NCI-H2227 (cell line): ENCODE results near the gene SCN7A.

Experiments used
- DNase-seq: peaks from one replicate; lab custom pipeline; 2025; ENCODE audit not compliant: unreplicated experiment; lab: John Stamatoyannopoulos, UW

SCN7A gene

DNA sequence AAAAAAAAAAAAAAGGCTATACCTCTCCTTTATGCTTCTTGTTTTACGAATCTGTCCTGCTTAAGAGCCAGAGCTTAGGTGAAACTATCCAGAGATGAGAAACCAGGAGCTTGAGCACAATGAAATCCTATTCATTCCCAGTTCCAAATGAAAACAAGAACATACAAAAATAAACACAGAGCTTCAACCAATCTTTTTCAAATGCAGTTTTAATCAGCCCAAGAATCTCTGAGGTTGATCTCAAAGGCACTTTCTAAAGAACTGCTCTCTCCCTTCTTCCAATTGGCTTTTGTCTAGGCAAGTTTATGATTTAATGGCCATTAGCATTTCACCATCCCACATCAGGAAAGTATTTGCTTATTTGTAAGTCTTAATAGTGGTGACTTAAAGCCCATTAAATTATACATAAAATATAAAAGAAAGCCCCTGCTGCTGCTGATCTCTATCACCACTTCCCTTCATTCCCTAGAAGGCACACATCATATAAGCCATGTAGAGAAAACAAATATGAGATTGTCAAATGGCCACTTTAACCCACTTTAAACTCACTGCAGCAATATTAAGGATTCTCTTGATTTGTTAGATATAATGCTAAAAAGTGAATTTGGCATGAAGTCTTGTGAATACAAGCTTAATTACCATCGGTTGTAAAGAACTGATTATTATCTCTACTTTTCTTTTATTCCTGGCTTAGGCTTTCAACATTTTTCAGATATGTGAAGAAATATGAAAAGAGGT is 89.0 kb downstream of the SCN7A start:
- DNase-seq = no peak

DNA sequence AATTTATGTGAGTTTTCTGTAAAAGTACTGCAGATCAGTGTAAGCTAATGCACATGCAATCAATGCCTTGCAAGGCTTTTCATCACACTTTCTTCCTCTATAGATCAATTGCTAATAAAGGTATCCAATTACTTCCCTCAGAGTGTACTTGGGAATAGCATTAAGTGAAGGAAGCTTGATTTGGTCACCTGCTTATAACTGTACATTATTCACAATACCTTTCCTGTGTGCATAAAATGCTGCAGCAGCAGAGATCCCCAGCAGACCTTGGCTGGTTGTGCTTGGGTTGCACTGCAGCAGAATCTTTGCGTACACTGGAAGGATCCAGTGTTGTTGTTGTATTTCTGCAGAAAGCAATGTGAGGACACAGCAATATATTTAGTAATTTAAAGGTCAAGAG is 99.8 kb downstream of the SCN7A start:
- no peak for DNase-seq

- no peak for DNase-seq
These were observed 101.0 kb downstream of the SCN7A start for GRCh38 chr2:166393008-166393407.

DNA sequence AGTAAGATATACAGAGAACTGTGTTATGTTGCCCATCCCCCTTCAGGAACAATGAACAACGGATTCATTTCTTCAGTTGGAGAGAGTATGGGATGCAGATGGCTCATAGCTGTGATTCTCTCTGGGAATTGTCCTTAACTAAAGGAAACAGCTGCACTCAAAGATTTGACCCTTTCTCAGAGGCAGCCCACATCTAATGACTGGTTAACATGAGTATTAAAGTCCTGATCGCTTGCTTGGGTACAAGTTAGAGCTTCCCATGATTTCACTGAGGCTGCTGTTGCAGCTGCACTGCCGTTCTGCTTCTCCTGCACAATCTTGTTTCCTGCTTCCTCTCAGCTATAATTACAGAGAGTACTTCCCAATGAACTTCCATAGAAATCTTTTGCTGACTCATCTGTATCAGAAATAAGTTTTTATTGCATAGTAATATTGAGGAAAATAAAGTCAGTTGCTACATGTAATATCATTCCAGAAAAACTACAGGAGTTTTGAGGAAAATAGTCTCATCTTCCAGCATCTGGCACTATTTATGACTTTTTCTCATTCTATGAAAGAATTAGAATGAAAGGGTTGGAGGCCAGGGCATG is 105.5 kb downstream of the SCN7A start:
- peak; percentile 72 for DNase-seq

DNA sequence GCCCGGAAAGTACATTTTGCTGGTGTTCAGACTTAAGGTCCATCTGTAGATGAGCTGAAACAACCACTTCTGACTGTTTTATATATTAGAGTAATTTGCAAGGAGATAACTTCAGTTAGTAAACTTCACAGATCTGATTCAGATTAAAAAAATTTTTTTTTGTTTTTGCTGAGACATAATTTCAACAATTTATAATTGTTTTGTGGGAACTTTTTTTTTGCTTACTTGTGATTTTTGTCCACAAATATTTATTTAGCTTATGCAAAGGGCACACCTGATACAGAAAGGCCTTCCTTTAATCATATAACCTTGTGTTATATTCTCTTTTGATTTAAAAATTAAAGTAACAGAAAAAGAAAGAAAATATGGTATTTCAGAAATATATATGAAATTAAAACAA is 108.7 kb downstream of the SCN7A start:
- DNase-seq = no peak

GRCh38 chr2:166384774-166385173 is 109.3 kb downstream of the SCN7A start:
- DNase-seq = peak; percentile 69

- no peak for DNase-seq
These were observed 111.6 kb downstream of the SCN7A start for GRCh38 chr2:166382448-166382847.

DNA sequence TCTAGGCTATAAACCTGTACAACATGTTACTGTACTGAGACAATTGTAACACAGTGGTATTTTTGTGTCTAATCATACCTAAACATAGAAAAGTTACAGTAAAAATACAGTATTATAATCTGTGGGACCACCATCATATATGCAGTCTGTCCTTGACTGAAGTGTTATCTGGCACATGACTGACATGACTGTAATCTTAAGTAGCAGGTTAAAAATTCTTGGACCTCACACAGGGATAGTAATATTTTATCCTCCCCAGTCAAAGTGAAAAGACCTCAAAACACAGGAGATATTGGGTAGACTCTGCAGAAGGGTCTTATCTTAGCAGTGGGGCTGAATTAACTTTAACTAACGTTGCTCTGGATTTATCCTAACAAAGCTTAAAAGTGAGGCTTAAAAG is 113.4 kb downstream of the SCN7A start:
- DNase-seq = no peak

DNA sequence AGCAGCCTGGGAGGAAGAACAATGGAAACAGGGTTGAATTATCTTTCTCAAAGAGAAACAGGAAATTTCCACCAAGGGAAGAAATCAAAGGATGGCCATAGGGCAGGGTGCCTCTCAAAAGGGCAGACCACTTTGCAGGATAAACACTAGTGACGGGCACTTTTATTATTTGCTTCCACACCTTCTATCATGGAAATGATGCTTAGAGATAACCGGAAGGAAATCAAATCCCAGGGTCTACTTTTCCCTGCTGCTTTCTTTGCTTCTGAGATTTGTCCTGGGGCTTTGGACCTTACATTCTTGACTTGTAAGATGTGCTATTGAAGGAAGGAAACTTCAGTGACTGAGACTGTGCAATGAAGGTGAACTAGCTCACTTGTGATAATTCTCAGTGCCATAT is 117.2 kb downstream of the SCN7A start:
- no peak for DNase-seq

- DNase-seq = peak; percentile 64
These were observed 117.6 kb downstream of the SCN7A start for GRCh38 chr2:166376488-166376828.

DNA sequence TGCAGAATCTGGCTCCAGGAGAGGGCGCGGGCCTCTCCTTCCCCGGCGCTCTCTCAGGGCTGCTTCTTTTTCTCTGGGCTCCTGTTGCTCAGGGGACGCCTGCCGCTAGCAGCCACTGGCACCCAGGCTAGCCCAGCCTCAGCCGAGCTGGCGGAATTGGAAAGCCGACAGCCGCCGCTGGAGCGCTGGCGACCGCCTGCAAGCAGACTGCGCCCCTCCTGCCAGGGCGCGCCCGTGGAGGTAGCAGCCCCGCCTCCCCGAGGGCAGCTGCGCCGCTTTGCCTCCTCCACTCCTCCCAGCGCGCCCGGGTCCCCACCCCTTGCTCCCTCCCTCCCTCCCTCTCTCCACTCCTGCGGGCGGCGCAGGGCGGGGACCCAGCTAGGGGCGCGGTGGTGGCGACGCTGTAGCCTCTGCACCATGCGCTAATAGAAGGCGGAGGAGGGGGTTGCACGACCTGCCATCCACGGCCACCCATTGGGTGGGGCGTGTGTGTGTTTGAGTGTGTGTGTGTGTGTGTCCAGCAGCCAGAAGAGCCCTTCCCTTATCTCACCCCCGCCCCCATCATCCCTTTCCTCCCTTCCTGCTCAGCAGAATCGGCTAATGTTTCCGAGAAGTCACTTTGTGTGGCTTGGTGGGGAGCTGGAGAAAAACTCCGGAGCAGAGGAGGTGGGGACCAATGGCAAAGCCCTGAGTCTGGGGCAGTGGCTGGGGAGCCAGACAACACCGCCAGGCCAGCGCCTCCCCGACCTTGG is 118.1 kb downstream of the SCN7A start, which contains the start of gene SCN9A:
SCN9A (minus strand) TSS at position 209 of the 752 bp plus-strand sequence. CDS start 64,188 bp downstream, outside the sequence.
- peak; percentile 98 for DNase-seq

DNA sequence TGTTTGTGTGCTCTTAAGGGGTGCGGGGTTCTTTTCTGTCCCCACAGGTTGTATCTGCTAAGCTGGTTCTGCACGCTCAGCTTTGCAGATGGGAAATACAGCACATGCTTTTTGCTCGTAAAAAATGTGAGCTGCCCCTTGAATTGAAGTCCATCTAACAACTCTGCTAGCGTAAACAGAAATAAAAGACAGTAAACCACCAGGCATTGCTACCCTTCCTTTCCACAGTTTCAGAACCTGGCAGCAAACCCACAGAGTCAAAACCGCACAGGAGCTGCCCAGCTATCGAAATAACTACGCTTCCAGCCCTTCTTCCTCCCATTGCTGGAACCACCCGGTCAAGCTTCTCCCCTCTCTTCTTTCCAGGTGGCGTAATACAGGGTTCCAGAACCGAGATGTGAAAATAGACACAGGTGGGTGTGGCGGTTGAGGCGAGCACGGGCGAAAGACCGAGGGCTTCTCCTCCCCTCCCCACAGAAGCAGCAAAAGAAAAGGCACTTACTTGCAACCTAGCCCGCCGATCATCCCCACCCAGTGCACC is 118.8 kb downstream of the SCN7A start:
- peak; percentile 87 for DNase-seq

DNA sequence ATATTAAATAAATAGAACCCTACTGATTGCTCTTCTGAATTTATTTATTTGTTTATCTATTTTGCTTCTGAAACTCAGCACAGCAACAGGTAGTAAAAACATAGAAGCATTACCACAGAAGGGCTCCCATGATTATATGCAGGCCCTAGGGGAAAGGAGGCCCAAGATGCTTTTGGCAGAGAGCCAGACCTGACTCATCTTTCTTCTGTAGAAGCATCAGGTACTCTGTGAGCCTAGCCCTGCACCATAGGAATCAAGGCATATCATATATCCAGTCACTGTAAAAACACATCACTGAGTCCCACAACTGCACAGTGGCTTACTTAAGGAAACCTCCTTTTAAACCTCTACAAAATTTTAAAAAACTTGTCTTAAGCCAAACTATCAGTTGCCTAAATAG is 120.1 kb downstream of the SCN7A start:
- DNase-seq = peak; percentile 92

DNA sequence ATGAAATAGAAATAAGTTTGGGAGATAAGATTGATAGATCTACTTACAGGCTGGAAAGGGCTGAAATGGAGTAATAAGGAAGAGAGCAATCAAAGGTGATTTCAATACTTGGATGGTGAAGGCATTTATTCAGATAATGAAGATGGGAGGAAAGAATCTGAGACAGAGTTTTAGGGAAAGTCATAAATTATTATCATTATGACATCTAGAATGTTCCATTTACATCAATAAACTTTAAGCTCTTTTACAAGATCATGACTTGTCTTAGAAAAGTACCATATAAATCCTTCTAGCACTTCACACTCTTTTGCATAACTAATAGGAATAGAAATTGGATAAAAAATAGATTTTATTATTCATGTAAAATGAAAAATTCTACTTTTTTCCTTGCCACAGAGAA is 120.5 kb downstream of the SCN7A start:
- no peak for DNase-seq

DNA sequence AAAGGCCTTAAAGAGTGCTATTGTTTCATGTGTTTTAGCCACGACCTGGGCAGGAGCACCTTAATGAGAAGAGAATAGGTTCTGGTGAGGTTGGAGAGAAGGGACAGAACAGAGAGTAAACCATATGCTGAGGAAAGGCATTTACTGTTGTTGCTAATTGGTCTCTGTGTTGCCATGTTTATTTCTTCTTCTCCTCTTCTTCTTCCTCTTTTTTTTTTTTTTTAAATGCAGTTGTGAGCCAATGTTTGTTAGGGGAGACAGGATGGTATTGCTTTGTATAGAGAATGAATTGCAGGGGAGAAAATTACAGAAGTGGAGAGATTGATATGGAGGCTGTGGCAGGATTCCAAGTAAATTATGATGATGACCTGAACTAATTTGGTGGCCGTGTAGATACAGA is 120.9 kb downstream of the SCN7A start:
- no peak for DNase-seq

DNA sequence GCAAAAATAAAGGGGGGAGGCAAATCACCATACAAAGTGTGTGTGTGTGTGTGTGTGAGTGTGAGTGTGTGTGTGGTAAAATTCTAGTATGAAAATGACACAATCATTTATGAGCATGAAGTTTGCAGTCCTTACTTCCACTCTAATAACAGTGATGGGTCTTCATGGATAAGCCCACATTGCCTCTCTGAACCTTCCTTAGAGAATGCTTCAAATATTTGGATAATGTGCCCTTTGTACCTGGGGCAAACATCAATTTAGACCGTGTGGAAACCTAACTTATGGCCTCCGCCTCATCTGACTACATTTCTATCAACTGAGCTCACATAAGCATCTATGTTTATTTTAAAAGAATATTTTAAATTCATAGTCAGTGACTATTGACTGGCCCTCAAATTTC is 122.0 kb downstream of the SCN7A start:
- DNase-seq = no peak

DNA sequence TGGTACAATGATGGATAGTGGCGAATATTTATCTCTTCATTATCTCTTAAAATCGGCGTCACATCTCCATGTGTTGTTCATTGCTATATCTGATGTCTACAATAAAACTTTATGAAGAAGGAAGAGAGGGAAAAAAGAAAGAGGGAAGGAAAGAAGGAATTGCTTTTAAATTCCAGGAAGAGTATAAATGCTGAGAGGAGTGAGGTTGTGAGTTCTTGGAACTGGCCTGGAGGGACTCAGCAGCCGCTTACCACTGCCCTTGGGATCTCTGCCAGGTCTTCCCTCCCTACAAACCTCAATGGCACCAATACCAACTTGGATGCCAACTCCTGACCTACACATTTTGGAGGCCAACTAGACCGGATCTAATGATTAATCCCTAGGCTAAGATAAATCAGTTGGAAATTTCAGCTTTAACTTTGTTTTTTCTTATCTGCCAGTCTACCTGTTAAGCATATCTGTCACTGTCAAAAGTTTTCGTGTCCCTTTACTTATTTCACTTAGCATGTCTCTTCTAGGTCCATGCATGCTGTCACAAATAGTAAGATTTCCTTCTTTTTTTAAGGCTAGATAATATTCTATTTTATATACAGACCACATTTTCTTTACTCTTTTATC is 128.1 kb downstream of the SCN7A start:
- no peak for DNase-seq

- no peak for DNase-seq
These were observed 128.8 kb downstream of the SCN7A start for GRCh38 chr2:166365239-166365638.

- no peak for DNase-seq
These were observed 129.4 kb downstream of the SCN7A start for GRCh38 chr2:166364476-166365161.

GRCh38 chr2:166361351-166362153 is 132.5 kb downstream of the SCN7A start:
- DNase-seq = peak; percentile 32
